NCI-H187 (cell line): ENCODE measurements around the gene FBXW2.

Experiments
- DNase-seq, 2 experiments: peaks; one replicate each; lab custom pipeline; 2025; lab: John Stamatoyannopoulos, UW

FBXW2 gene

GRCh38 chr9:120714846-120715388 lies 78.3 kb downstream of the FBXW2 start:
- no peak for DNase-seq

GRCh38 chr9:120714088-120714845 lies 78.9 kb downstream of the FBXW2 start, which contains the start of gene MEGF9:
TSS of gene MEGF9 (minus strand) at chr9:120714470. CDS start at chr9:120714358, 112 bp downstream.
- peak; percentile 79 to 89 for DNase-seq

GRCh38 chr9:120713257-120714087 lies 79.7 kb downstream of the FBXW2 start:
- DNase-seq: no peak

- no peak for DNase-seq
Measured at GRCh38 chr9:120712539-120713031, 80.6 kb downstream of the FBXW2 start.

GRCh38 chr9:120711841-120712538 lies 81.2 kb downstream of the FBXW2 start:
- no peak for DNase-seq

GRCh38 chr9:120711354-120711753 lies 81.9 kb downstream of the FBXW2 start:
- no peak for DNase-seq

GRCh38 chr9:120710110-120710981 lies 82.9 kb downstream of the FBXW2 start:
- no peak for DNase-seq

- DNase-seq: no peak
Measured at GRCh38 chr9:120708526-120709224, 84.5 kb downstream of the FBXW2 start.

GRCh38 chr9:120707170-120707569 lies 86.0 kb downstream of the FBXW2 start:
- DNase-seq: no peak
